H1 (cell line): ENCODE data around the gene METTL8. TPM values are rescaled to one million over a fixed set of nuclear protein-coding genes. Genes with fewer than 3 reads are reported as not detected.
A peak's percentile ranks its signal among the peaks of the same experiment; 100 is the strongest.

ENCODE experiments used
- CTCF ChIA-PET: fragments of 300-600 bp; sonication (Branson Sonifier 250); formaldehyde crosslinking; loops from one replicate; lab custom pipeline; 2021; ENCODE audit not compliant: partially characterized antibody; lab: Charles Lee
- POLR2A ChIA-PET: fragments of 300-600 bp; sonication (Branson Sonifier 250); formaldehyde crosslinking; loops from one replicate; lab custom pipeline; 2021; ENCODE audit warnings: inconsistent platforms; ENCODE audit not compliant: partially characterized antibody; lab: Charles Lee
- DNase-seq, 2 experiments: peaks; one replicate each; pipeline versions ENCODE4 v3.0.0 to v3.0.0-alpha.2; 2010 to 2022; ENCODE audit warnings: low spot score in 2 of 2, low read depth in 1 of 2, mixed read lengths in 1 of 2
- FAIRE-seq: peaks from 2 replicates; lab custom pipeline; 2011; peaks lifted over from hg19 to GRCh38; lab: Jason Lieb, UNC
- H2AFZ ChIP-seq: 2 replicates; pipeline ENCODE4 v1.8.1; 2012; ENCODE audit warnings: low read length, inconsistent platforms
- H2AK5ac ChIP-seq: 2 replicates; pipeline ENCODE4 v1.6.1; 2013; ENCODE audit warnings: low read depth, low read length
- H2BK120ac ChIP-seq: replicated peaks from 2 replicates; pipeline ENCODE3; 2013; ENCODE audit warnings: low read depth, low read length, inconsistent platforms
- H2BK12ac ChIP-seq: 2 replicates; pipeline ENCODE4 v1.6.1; 2013; ENCODE audit warnings: low read depth, low read length
- H2BK15ac ChIP-seq: 2 replicates; pipeline ENCODE4 v1.6.1; 2013; ENCODE audit warnings: low read length
- H2BK20ac ChIP-seq: 2 replicates; pipeline ENCODE4 v1.6.1; 2013; ENCODE audit warnings: low read length
- H2BK5ac ChIP-seq: 2 replicates; pipeline ENCODE4 v1.6.1; 2013; ENCODE audit warnings: low read depth, low read length
- H3K14ac ChIP-seq: 2 replicates; pipeline ENCODE4 v1.6.1; 2013; ENCODE audit warnings: inconsistent platforms; ENCODE audit not compliant: insufficient read length
- H3K18ac ChIP-seq: 2 replicates; pipeline ENCODE4 v1.6.1; 2013; ENCODE audit warnings: low read length; ENCODE audit errors: extremely low read depth
- H3K23ac ChIP-seq: 2 replicates; pipeline ENCODE4 v1.6.1; 2013; ENCODE audit warnings: inconsistent platforms; ENCODE audit not compliant: insufficient read length
- H3K23me2 ChIP-seq: 2 replicates; pipeline ENCODE4 v1.6.1; 2013; ENCODE audit warnings: low read depth, low read length
- H3K27ac ChIP-seq: 2 replicates; pipeline ENCODE4 v1.6.1; 2011; ENCODE audit warnings: low read depth, low read length, inconsistent platforms
- H3K27me3 ChIP-seq, 4 experiments: replicated peaks in 1 of 4; 1 replicate in 1 of 4; 2 replicates in 3 of 4; pipeline versions ENCODE4 v1.6.1 to v1.8.1; 2011 to 2013; ENCODE audit warnings: low read length in 3 of 4, mild to moderate bottlenecking in 3 of 4, inconsistent platforms in 2 of 4, mixed read lengths in 2 of 4, moderate library complexity in 1 of 4; ENCODE audit not compliant: control insufficient read depth in 3 of 4, insufficient read depth in 3 of 4; ENCODE audit errors: extremely low read depth in 1 of 4
- H3K36me3 ChIP-seq, 4 experiments: 2 replicates each; pipeline versions ENCODE4 v1.6.1 to v1.8.1; 2011 to 2013; ENCODE audit warnings: mild to moderate bottlenecking in 4 of 4, low read length in 3 of 4, moderate library complexity in 2 of 4, control low read depth in 1 of 4, inconsistent platforms in 1 of 4; ENCODE audit not compliant: insufficient read depth in 4 of 4, control insufficient read depth in 2 of 4
- H3K4ac ChIP-seq: replicated peaks from 2 replicates; pipeline ENCODE3; 2013; ENCODE audit warnings: low read length, low read depth, mixed read lengths, inconsistent platforms; ENCODE audit not compliant: insufficient read length
- H3K4me1 ChIP-seq, 4 experiments: replicated peaks in 1 of 4; 1 replicate in 1 of 4; 2 replicates in 3 of 4; pipeline versions ENCODE4 v1.6.1 to v1.8.1; 2011 to 2013; ENCODE audit warnings: low read length in 3 of 4, inconsistent platforms in 2 of 4, mixed read lengths in 1 of 4; ENCODE audit not compliant: insufficient read depth in 4 of 4, control insufficient read depth in 3 of 4
- H3K4me2 ChIP-seq, 2 experiments: 2 replicates each; pipeline versions ENCODE4 v1.6.1 to v1.8.1; 2011 to 2013; ENCODE audit warnings: low read depth in 2 of 2, low read length in 2 of 2, control low read depth in 1 of 2, inconsistent platforms in 1 of 2, mild to moderate bottlenecking in 1 of 2; ENCODE audit not compliant: insufficient read depth in 1 of 2
- H3K4me3 ChIP-seq, 4 experiments: fragments of 200-600, 300-600 bp in 1 of 4; sonication (generic), shearing (Covaris generic), sonication (Bioruptor Twin) in 1 of 4; 2 replicates each; pipeline versions ENCODE4 v1.5.1 to v1.8.1; 2011 to 2016; ENCODE audit warnings: low read length in 4 of 4, low read depth in 3 of 4, control low read depth in 2 of 4, inconsistent platforms in 2 of 4, mild to moderate bottlenecking in 2 of 4, mixed read lengths in 1 of 4, moderate library complexity in 1 of 4; ENCODE audit not compliant: insufficient read depth in 2 of 4; ENCODE audit errors: extremely low read depth in 1 of 4
- H3K56ac ChIP-seq: replicated peaks from 2 replicates; pipeline ENCODE3; 2013; ENCODE audit warnings: low read depth, mild to moderate bottlenecking, mixed read lengths, low read length, inconsistent platforms; ENCODE audit not compliant: insufficient read length
- H3K79me1 ChIP-seq: 2 replicates; pipeline ENCODE4 v1.6.1; 2013; ENCODE audit warnings: low read depth, low read length, control low read depth
- H3K79me2 ChIP-seq, 2 experiments: 2 replicates each; pipeline versions ENCODE4 v1.6.1 to v1.8.1; 2012 to 2013; ENCODE audit warnings: low read length in 2 of 2, mild to moderate bottlenecking in 2 of 2, inconsistent platforms in 1 of 2; ENCODE audit not compliant: insufficient read depth in 2 of 2, control insufficient read depth in 1 of 2
- H3K9ac ChIP-seq, 4 experiments: replicated peaks in 1 of 4; 1 replicate in 1 of 4; 2 replicates in 3 of 4; pipeline versions ENCODE4 v1.6.1 to v1.8.1; 2011 to 2013; ENCODE audit warnings: low read depth in 3 of 4, low read length in 3 of 4, control low read depth in 2 of 4, mild to moderate bottlenecking in 2 of 4, moderate library complexity in 2 of 4, inconsistent platforms in 1 of 4; ENCODE audit errors: extremely low read depth in 1 of 4
- H3K9me3 ChIP-seq, 2 experiments: 2 replicates each; pipeline versions ENCODE4 v1.6.1 to v1.8.1; 2012 to 2013; ENCODE audit warnings: mild to moderate bottlenecking in 2 of 2, moderate library complexity in 2 of 2, control low read depth in 1 of 2, inconsistent platforms in 1 of 2, low read depth in 1 of 2, low read length in 1 of 2, mixed read lengths in 1 of 2; ENCODE audit not compliant: insufficient read depth in 2 of 2
- H4K20me1 ChIP-seq, 2 experiments: replicated peaks in 1 of 2; 2 replicates each; pipeline versions ENCODE3 to v1.8.1; 2011 to 2013; ENCODE audit warnings: inconsistent platforms in 2 of 2, low read length in 2 of 2, mild to moderate bottlenecking in 1 of 2; ENCODE audit not compliant: insufficient read depth in 2 of 2, control insufficient read depth in 1 of 2
- H4K5ac ChIP-seq: 2 replicates; pipeline ENCODE4 v1.6.1; 2013; ENCODE audit warnings: low read length, low read depth, mixed read lengths, inconsistent platforms; ENCODE audit not compliant: insufficient read length
- H4K8ac ChIP-seq: 2 replicates; pipeline ENCODE4 v1.8.0; 2013; ENCODE audit warnings: mild to moderate bottlenecking, moderate library complexity, low read length, inconsistent platforms; ENCODE audit not compliant: insufficient read depth; ENCODE audit errors: extremely low read depth
- H4K91ac ChIP-seq: replicated peaks from 2 replicates; pipeline ENCODE3; 2013; ENCODE audit warnings: low read length, mixed read lengths, inconsistent platforms; ENCODE audit not compliant: insufficient read length
- CEBPB ChIP-seq: IDR thresholded peaks from 2 replicates; pipeline ENCODE4 v1.6.1; 2012; ENCODE audit warnings: low read depth, low read length
- GABPA ChIP-seq: IDR thresholded peaks from 2 replicates; pipeline ENCODE4 v1.6.1; 2011; ENCODE audit warnings: mild to moderate bottlenecking, low read length, moderate library complexity, borderline replicate concordance; ENCODE audit not compliant: insufficient read depth
- JUND ChIP-seq: IDR thresholded peaks from 2 replicates; pipeline ENCODE4 v1.6.1; 2011; ENCODE audit warnings: mild to moderate bottlenecking, improper control_type of control experiment, low read length
- NRF1 ChIP-seq: IDR thresholded peaks from 2 replicates; pipeline ENCODE4 v1.6.1; 2011; ENCODE audit warnings: mild to moderate bottlenecking, low read depth, low read length, improper control_type of control experiment
- POLR2AphosphoS5 ChIP-seq: IDR thresholded peaks from 2 replicates; pipeline ENCODE4 v1.6.1; 2011; ENCODE audit warnings: low read depth, low read length
- POU5F1 ChIP-seq: IDR thresholded peaks from 2 replicates; pipeline ENCODE4 v1.6.1; 2011; ENCODE audit warnings: low read depth, mild to moderate bottlenecking, low read length, moderate library complexity
- SP4 ChIP-seq: IDR thresholded peaks from 2 replicates; pipeline ENCODE4 v1.6.1; 2012; ENCODE audit warnings: low read length, inconsistent platforms
- SUZ12 ChIP-seq: fragments of 200-600 bp; sonication (generic); IDR thresholded peaks from 2 replicates; pipeline ENCODE4 v1.6.1; 2012; ENCODE audit warnings: mild to moderate bottlenecking, inconsistent platforms, low read length, moderate library complexity, mixed read lengths
- TEAD4 ChIP-seq: IDR thresholded peaks from 2 replicates; pipeline ENCODE4 v1.6.1; 2012; ENCODE audit warnings: low read depth, low read length, inconsistent platforms, mixed read lengths
- polyA plus RNA-seq, 7 experiments: library from polyadenylated mRNA; depleted of rRNA in 3 of 7; stranded (reverse) in 5 of 7; unstranded in 2 of 7; fragments of >200 nt in 5 of 7; fragments of 200-250 nt in 2 of 7; gene quantifications; 1 replicate in 5 of 7; 2 replicates in 1 of 7; 4 replicates in 1 of 7; pipeline versions ENCODE4 v1.2.1 to v1.2.3, GENCODE V29; 2011 to 2013; ENCODE audit warnings: missing spikeins in 2 of 7, mixed read lengths in 2 of 7
- total RNA-seq: library from RNA; stranded (reverse); fragmentation: NEBNext Ultra II Directional; extraction: Animal tissue kit (Norgen Biotek cat#: 25700); gene quantifications from 2 replicates; pipeline ENCODE4 v1.2.1, GENCODE V29; 2021

The METTL8 gene
- total and polyA plus RNA-seq, 2 of the 8 experiments (the other 6 are each of a cell fraction or from before 2014, with no cell fraction given), result 17.6 to 79.7 TPM

GRCh38 chr2:171441470-171441869, 7.7 kb upstream of the METTL8 start:
- Histone ChIP-seq H4K20me1 (peaks cover 0 to 4% of the 10 kb centered on the region in 2 experiments), H3K56ac (no peak overlapping the region), H2BK12ac (no peak overlapping the region), H3K36me3 (peaks cover 11 to 80% (median 29%) of the 10 kb centered on the region in 4 experiments), H3K23me2 (no peaks in the 10 kb centered on the region), H4K91ac (no peak overlapping the region), H2BK120ac (no peak overlapping the region), H3K18ac (no peak overlapping the region), H3K9ac (no peak overlapping the region), H3K4me3 (no peak overlapping the region), H2BK15ac (no peak overlapping the region), H2AFZ (no peak overlapping the region), H3K23ac (no peak overlapping the region), H3K27ac (0 out of 2 replicates have a peak overlapping the region, but pooled peaks have one; percentile 25), H3K4me1 (no peaks in the 10 kb centered on the region), H2AK5ac (no peak overlapping the region), H3K14ac (no peak overlapping the region), H3K79me2 (peaks cover 0 to 30% of the 10 kb centered on the region in 2 experiments; a peak in 2 of 4 replicates), H2BK20ac (no peak overlapping the region), H3K4ac (no peak overlapping the region), H4K5ac (no peak overlapping the region), H4K8ac (no peak overlapping the region)
- no peak for DNase-seq
- POLR2A ChIA-PET, result interaction anchor here (1.7 kb wide), 1 partner anchor 9 kb away, joined by 8 read pairs; no protein-coding TSS in a partner anchor
- no peak for FAIRE-seq
- CTCF ChIA-PET, result interaction anchor here (0.7 to 1.2 kb wide), 3 partner anchors 88 to 349 kb away, joined by 3 read pairs; no protein-coding TSS in a partner anchor
- TF ChIP-seq GABPA (no peak), NRF1 (no peak), SP4 (no peak), SUZ12 (no peak), POLR2AphosphoS5 (no peak), CEBPB (no peak), JUND (no peak), TEAD4 (no peak), POU5F1 (no peak)
- TF ChIP-seq, all 59 proteins: peak for 0
- Histone ChIP-seq H3K27me3 (no peaks in the 10 kb centered on the region), H3K9me3 (no peaks in the 10 kb centered on the region; a peak in 1 of 4 replicates), H2BK5ac (no peak overlapping the region; the same call in 1 of the 2 replicates), H3K4me2 (no peak overlapping the region), H3K79me1 (peaks cover 3% of the 10 kb centered on the region; the same call in 1 of the 2 replicates)
